ENCODE measurements around the gene CCDC121. TPM values are rescaled to one million over a fixed set of nuclear protein-coding genes. Genes with fewer than 3 reads are reported as not detected.

The CCDC121 gene
- total RNA-seq, 1 donor from 2014 or later: 1.0 TPM

- intact Hi-C loops (cut with micrococcal nuclease): loop anchor here (1.0 to 5.0 kb wide), 9 partner anchors 45 to 309 kb away; partner anchors contain the start of genes BABAM2, EIF2B4, IFT172 and MRPL33
These were observed 45.4 kb downstream of the CCDC121 start for GRCh38 chr2:27583390-27583915.

- intact Hi-C loops (cut with micrococcal nuclease): loop anchor here (1.0 to 5.0 kb wide), 10 partner anchors 45 to 309 kb away; partner anchors contain the start of genes BABAM2, EIF2B4, IFT172 and MRPL33
These were observed 46.0 kb downstream of the CCDC121 start, which contains the start of gene ZNF512 for GRCh38 chr2:27582695-27583389. ZNF512 (plus strand) TSS chr2:27583042; CDS start chr2:27583113, 71 bp downstream.

- intact Hi-C loops (cut with micrococcal nuclease): loop anchor here (1.0 to 5.0 kb wide), 4 partner anchors 57 to 310 kb away; partner anchors contain the start of genes BABAM2, MRPL33 and RBKS
These were observed 46.6 kb downstream of the CCDC121 start for GRCh38 chr2:27582129-27582694.

GRCh38 chr2:27581417-27582128 is 47.2 kb downstream of the CCDC121 start:
- intact Hi-C loops (cut with micrococcal nuclease): loop anchor here (1.0 to 5.0 kb wide), 5 partner anchors 57 to 311 kb away; partner anchors contain the start of genes BABAM2, MPV17, MRPL33 and RBKS

Other genes starting within 250 kb of the CCDC121 start
- 19.7 and 20.2 TPM in 2 replicates for gene ZNF513, start 248.3 kb downstream of the CCDC121 start, total RNA-seq
- 102 and 105 TPM in 2 replicates for gene PPM1G, start 219.4 kb downstream of the CCDC121 start, total RNA-seq
- 100 and 104 TPM in 2 replicates for gene NRBP1, start 200.4 kb downstream of the CCDC121 start, total RNA-seq
- gene KRTCAP3, start 186.6 kb downstream of the CCDC121 start, total RNA-seq: 4.8 and 5.5 TPM in 2 replicates
- gene IFT172, start 139.3 kb downstream of the CCDC121 start, total RNA-seq: 9.7 and 10.1 TPM in 2 replicates
- not detected in 2 replicates for gene FNDC4, start 133.8 kb downstream of the CCDC121 start, total RNA-seq
- not detected in 2 replicates for gene GCKR, start 132.2 kb downstream of the CCDC121 start, total RNA-seq
- gene ZNF512, start 46.0 kb downstream of the CCDC121 start, total RNA-seq: 36.8 and 39.1 TPM in 2 replicates
- 46.4 and 49.9 TPM in 2 replicates for gene GPN1, start within 50 bp of the CCDC121 start, total RNA-seq
- 38.6 and 39.6 TPM in 2 replicates for gene SUPT7L, start 34.6 kb upstream of the CCDC121 start, total RNA-seq
- gene SLC4A1AP, start 34.9 kb upstream of the CCDC121 start, total RNA-seq: 28.6 and 30.1 TPM in 2 replicates
- 33.4 and 39.1 TPM in 2 replicates for gene MRPL33, start 142.7 kb upstream of the CCDC121 start, total RNA-seq

Measured in T-helper 1 cell treated with Interleukin-12 subunit alpha and Interleukin-12 subunit beta and Interleukin-4 antibody, amounts not matched to agents 30 ng/mL and 1 ng/mL, for 36 hours (primary cell).